Activated CD8-positive, alpha-beta T cell treated with anti-CD3 and anti-CD28 coated beads, Interleukin-2, amount 10 ng/mL, durations not matched to agents 7 days and 5 days (primary cell): ENCODE measurements around the gene GTF2A1. TPM values are rescaled to one million over a fixed set of nuclear protein-coding genes. Genes with fewer than 3 reads are reported as not detected.

ENCODE experiments used
- ATAC-seq: fragments of 150-1000 bp; cut with Tn5 transposase; one replicate; pipeline ENCODE4 v1.10.0; 2021; ENCODE audit warnings: moderate library complexity
- CTCF ChIA-PET: fragments of 350-600 bp; sonication (Branson Sonifier 250); formaldehyde crosslinking; loops from one replicate; lab custom pipeline; 2021; ENCODE audit warnings: antibody characterized with exemption; lab: Charles Lee
- POLR2A ChIA-PET: fragments of 350-600 bp; sonication (Branson Sonifier 250); formaldehyde crosslinking; loops from one replicate; lab custom pipeline; 2021; ENCODE audit warnings: antibody characterized with exemption; lab: Charles Lee
- DNase-seq: peaks from one replicate; pipeline ENCODE4 v3.0.0-alpha.2; 2020
- H3K27ac Mint-ChIP-seq: one replicate; pipeline ENCODE4 v1.8.0; 2021; ENCODE audit warnings: mild to moderate bottlenecking, mixed read lengths
- H3K27me3 Mint-ChIP-seq: one replicate; pipeline ENCODE4 v1.8.0; 2021; ENCODE audit warnings: low read depth, mixed read lengths
- H3K36me3 Mint-ChIP-seq: one replicate; pipeline ENCODE4 v1.8.0; 2021; ENCODE audit warnings: low read depth, mixed read lengths
- H3K4me1 Mint-ChIP-seq: one replicate; pipeline ENCODE4 v1.8.0; 2021; ENCODE audit warnings: low read depth, mixed read lengths
- H3K4me3 Mint-ChIP-seq: one replicate; pipeline ENCODE4 v1.8.0; 2021; ENCODE audit warnings: mild to moderate bottlenecking, mixed read lengths
- H3K9me3 Mint-ChIP-seq: one replicate; pipeline ENCODE4 v1.8.0; 2022; ENCODE audit warnings: mixed read lengths; ENCODE audit not compliant: insufficient read depth
- total RNA-seq, 2 experiments: library from RNA; stranded (reverse); gene quantifications; one replicate each; pipeline ENCODE4 v1.2.3, GENCODE V29; 2021

GTF2A1 gene
- total RNA-seq: 10 to 100 TPM; 33.6 to 33.7 TPM

- H3K4me3 Mint-ChIP-seq: peak within 1 kb of the TSS; percentile 97
- no peaks in the 10 kb centered on the region for H3K9me3 Mint-ChIP-seq
- H3K36me3 Mint-ChIP-seq: peaks cover 21% of the 10 kb centered on the region
- ATAC-seq (peak; percentile 80), DNase-seq (peak; percentile 94)
- ChIA-PET CTCF (interaction anchor here (0.7 to 1.0 kb wide), 3 partner anchors 51 to 280 kb away, joined by 3 to 6 read pairs (median 6); partner anchors contain the start of gene CEP128), POLR2A (interaction anchor here (0.6 to 1.8 kb wide), 16 partner anchors 10 to 310 kb away, joined by 3 to 12 read pairs (median 4); partner anchors contain the start of gene CEP128)
- H3K27ac Mint-ChIP-seq: peak within 1 kb of the TSS; percentile 98
- H3K4me1 Mint-ChIP-seq: peaks cover 31% of the 10 kb centered on the region
- H3K27me3 Mint-ChIP-seq: peaks cover 2% of the 10 kb centered on the region
Measured at GRCh38 chr14:81220830-81221578, at the start of gene GTF2A1. Gene GTF2A1 (minus strand): TSS chr14:81220959. CDS start chr14:81220518, 441 bp downstream.

GRCh38 chr14:81269979-81270375 lies 49.2 kb upstream of the GTF2A1 start:
- Mint-ChIP-seq H3K27me3 (peaks cover 27% of the 10 kb centered on the region), H3K4me3 (no peak overlapping the region), H3K27ac (no peak overlapping the region), H3K4me1 (peaks cover 9% of the 10 kb centered on the region), H3K9me3 (no peaks in the 10 kb centered on the region), H3K36me3 (no peaks in the 10 kb centered on the region)
- ATAC-seq (no peak), DNase-seq (no peak)
- ChIA-PET CTCF (interaction anchor here (0.6 to 6.9 kb wide), 10 partner anchors 9 to 255 kb away, joined by 3 to 71 read pairs (median 4); no protein-coding TSS in a partner anchor), POLR2A (no interaction called here)

DNA sequence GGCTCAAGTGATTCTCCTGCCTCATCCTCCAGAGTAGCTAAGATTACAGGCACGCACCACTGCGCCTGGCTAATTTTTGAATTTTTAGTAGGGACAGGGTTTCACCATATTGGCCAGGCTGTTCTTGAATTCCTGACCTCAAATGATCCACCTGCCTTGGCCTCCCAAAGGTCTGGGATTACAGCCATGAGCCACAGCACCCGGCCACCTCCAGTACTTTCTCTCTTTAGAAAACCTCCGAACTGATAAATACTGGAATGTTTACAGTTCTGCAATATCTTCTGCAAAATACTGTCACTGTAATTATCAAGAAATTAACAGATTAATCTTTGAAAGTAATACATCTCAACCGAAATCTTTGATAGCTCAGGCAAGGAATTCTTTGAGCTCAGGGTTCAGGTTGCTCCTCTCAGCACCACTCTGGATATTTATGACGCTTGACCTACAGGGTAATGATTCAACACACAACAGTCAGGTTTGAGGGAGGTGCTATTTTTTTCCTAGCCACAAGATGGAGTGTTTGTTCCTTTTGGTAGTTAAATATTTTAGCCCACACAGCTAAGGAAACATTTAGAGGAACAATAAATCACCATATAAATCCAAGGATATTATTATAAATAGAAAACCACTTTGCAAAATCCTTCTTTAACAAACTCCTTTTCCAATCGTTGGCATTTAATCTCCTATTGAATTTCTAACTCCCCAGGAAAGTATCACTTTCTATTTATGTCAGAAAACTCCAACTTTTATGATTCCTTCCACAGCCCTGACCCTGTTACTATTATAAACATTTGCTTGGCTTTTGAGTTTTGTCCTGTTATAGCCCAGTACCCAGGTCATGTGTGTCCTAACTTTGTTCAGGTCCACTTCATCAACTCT lies 48.6 kb upstream of the GTF2A1 start:
- H3K4me3 Mint-ChIP-seq: no peak overlapping the region
- H3K27ac Mint-ChIP-seq: no peak overlapping the region
- H3K27me3 Mint-ChIP-seq: peaks cover 27% of the 10 kb centered on the region
- no peaks in the 10 kb centered on the region for H3K9me3 Mint-ChIP-seq
- DNase-seq (peak; percentile 39), ATAC-seq (peak; percentile 70)
- no peaks in the 10 kb centered on the region for H3K36me3 Mint-ChIP-seq
- POLR2A ChIA-PET: no interaction called here
- CTCF ChIA-PET: interaction anchor here (0.6 to 6.9 kb wide), 12 partner anchors 9 to 297 kb away, joined by 3 to 71 read pairs (median 4); no protein-coding TSS in a partner anchor
- H3K4me1 Mint-ChIP-seq: peaks cover 9% of the 10 kb centered on the region

DNA sequence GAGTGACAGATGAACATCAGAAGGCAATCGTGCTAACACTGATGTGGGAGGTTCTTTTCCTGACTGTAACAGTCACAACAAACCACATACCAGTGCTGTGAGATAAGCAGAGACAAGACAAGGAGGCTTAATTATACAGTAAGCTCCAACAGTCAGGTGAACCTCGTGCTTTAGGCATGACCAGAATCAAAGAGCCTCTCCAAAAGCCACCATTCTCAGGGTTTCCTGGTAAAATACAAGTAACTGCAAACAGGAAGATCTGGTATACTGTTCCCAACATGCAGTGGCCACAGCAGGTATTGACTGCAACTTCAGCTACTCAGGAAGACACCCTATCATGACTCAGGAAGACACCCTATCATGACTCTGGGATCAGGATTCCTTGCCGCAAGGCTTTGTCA lies 47.3 kb upstream of the GTF2A1 start:
- ATAC-seq (peak; percentile 51), DNase-seq (no peak)
- no peaks in the 10 kb centered on the region for H3K9me3 Mint-ChIP-seq
- ChIA-PET CTCF (interaction anchor here (1.4 to 6.9 kb wide), 5 partner anchors 14 to 197 kb away, joined by 3 to 71 read pairs (median 13); no protein-coding TSS in a partner anchor), POLR2A (no interaction called here)
- H3K4me1 Mint-ChIP-seq: peaks cover 9% of the 10 kb centered on the region
- H3K27me3 Mint-ChIP-seq: peaks cover 32% of the 10 kb centered on the region
- no peak overlapping the region for H3K27ac Mint-ChIP-seq
- H3K36me3 Mint-ChIP-seq: no peaks in the 10 kb centered on the region
- H3K4me3 Mint-ChIP-seq: no peak overlapping the region

DNA sequence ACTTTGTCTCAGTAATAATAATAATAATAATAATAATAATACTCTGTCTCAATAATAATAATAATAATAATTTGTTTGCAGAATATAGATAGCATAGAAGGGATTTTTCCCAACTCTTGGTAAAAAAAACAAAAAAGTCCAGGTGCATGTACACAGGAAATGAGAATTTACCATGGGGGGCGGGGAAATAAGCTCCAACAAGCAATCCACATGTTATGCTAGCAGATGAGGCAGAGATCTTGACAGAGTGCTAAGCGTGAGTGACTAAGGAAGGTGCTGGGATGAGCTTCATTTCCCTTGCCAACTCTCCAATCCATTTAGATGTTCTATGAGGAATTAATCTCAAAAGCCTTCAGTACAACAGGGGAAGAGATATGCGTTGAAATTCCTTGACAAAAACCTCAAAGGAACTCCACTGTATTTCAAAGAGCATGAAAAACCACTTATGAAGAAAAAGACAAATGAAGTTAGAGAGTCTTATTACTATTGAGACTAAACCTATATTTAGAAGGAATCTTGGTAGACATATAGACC lies 44.9 kb upstream of the GTF2A1 start:
- no peaks in the 10 kb centered on the region for H3K9me3 Mint-ChIP-seq
- no peaks in the 10 kb centered on the region for H3K36me3 Mint-ChIP-seq
- CTCF ChIA-PET: interaction anchor here (1.0 to 1.8 kb wide), 6 partner anchors 12 to 199 kb away, joined by 3 to 5 read pairs (median 4); no protein-coding TSS in a partner anchor
- ATAC-seq: no peak
- no peak overlapping the region for H3K27ac Mint-ChIP-seq
- H3K4me1 Mint-ChIP-seq: peaks cover 9% of the 10 kb centered on the region
- H3K27me3 Mint-ChIP-seq: peaks cover 40% of the 10 kb centered on the region
- POLR2A ChIA-PET: interaction anchor here (0.7 kb wide), 1 partner anchor 23 kb away, joined by 3 read pairs; no protein-coding TSS in a partner anchor
- H3K4me3 Mint-ChIP-seq: no peak overlapping the region
- no peak for DNase-seq

GRCh38 chr14:81264671-81265070 lies 43.9 kb upstream of the GTF2A1 start:
- no peaks in the 10 kb centered on the region for H3K36me3 Mint-ChIP-seq
- ChIA-PET POLR2A (no interaction called here), CTCF (no interaction called here)
- H3K4me1 Mint-ChIP-seq: peaks cover 9% of the 10 kb centered on the region
- no peak for ATAC-seq
- H3K4me3 Mint-ChIP-seq: no peak overlapping the region
- no peak for DNase-seq
- no peak overlapping the region for H3K27ac Mint-ChIP-seq
- H3K9me3 Mint-ChIP-seq: no peaks in the 10 kb centered on the region
- peaks cover 40% of the 10 kb centered on the region for H3K27me3 Mint-ChIP-seq

- Mint-ChIP-seq H3K27me3 (peaks cover 38% of the 10 kb centered on the region), H3K4me3 (no peak overlapping the region), H3K4me1 (peaks cover 9% of the 10 kb centered on the region), H3K36me3 (no peaks in the 10 kb centered on the region), H3K9me3 (no peaks in the 10 kb centered on the region), H3K27ac (no peak overlapping the region)
- CTCF ChIA-PET: interaction anchor here (1.5 kb wide), 1 partner anchor 201 kb away, joined by 3 read pairs; no protein-coding TSS in a partner anchor
- DNase-seq (no peak), ATAC-seq (no peak)
- POLR2A ChIA-PET: no interaction called here
Measured at GRCh38 chr14:81263777-81264410, 43.1 kb upstream of the GTF2A1 start.

DNA sequence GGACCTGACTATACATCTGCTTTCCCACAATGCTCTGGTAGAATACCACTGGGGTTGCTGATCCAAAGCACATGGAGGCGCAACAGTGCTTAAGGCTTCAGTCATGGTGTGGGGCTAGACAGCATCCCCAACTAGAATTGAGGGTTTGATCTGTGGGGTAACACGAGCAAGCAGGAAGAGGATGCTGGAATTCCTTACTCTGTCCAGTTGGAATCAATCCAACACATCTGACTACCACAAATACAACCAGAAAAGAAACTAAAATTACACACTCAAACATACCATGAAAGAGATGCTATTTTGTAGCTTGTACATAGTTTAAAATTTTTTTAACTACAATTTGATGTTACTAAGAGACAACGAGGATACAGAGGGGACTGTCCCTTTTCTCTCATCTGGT lies 40.4 kb upstream of the GTF2A1 start:
- no peaks in the 10 kb centered on the region for H3K36me3 Mint-ChIP-seq
- POLR2A ChIA-PET: no interaction called here
- ATAC-seq (no peak), DNase-seq (no peak)
- no peak overlapping the region for H3K27ac Mint-ChIP-seq
- no peaks in the 10 kb centered on the region for H3K4me1 Mint-ChIP-seq
- CTCF ChIA-PET: no interaction called here
- peaks cover 17% of the 10 kb centered on the region for H3K27me3 Mint-ChIP-seq
- H3K9me3 Mint-ChIP-seq: no peaks in the 10 kb centered on the region
- H3K4me3 Mint-ChIP-seq: no peak overlapping the region

DNA sequence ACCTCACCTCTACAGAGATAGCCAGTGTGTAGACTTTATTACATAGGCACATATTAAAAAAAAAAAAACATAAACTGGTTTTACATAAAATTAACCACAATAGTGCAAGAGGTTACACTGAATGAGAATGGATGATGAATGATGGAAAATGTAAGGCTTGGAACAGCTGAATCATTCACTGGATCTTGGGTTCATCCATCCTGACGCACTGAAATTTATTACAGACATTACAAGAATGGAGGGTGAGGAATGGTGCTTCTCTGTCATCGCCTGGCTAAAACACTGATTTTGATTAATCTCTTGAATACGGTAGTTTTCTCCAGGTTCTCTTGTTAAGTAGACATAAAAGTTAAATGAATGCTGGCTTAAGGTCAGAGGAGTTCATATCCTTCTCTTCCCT lies 40.0 kb upstream of the GTF2A1 start:
- Mint-ChIP-seq H3K27ac (no peak overlapping the region), H3K4me1 (no peaks in the 10 kb centered on the region), H3K27me3 (peaks cover 16% of the 10 kb centered on the region), H3K9me3 (no peaks in the 10 kb centered on the region), H3K4me3 (no peak overlapping the region), H3K36me3 (no peaks in the 10 kb centered on the region)
- POLR2A ChIA-PET: no interaction called here
- CTCF ChIA-PET: interaction anchor here (1.8 kb wide), 1 partner anchor 204 kb away, joined by 8 read pairs; no protein-coding TSS in a partner anchor
- DNase-seq (no peak), ATAC-seq (no peak)

GRCh38 chr14:81256289-81256960 lies 35.7 kb upstream of the GTF2A1 start:
- CTCF ChIA-PET: no interaction called here
- Mint-ChIP-seq H3K27ac (no peak overlapping the region), H3K9me3 (no peaks in the 10 kb centered on the region), H3K4me3 (no peak overlapping the region), H3K27me3 (peaks cover 3% of the 10 kb centered on the region), H3K36me3 (no peaks in the 10 kb centered on the region), H3K4me1 (no peaks in the 10 kb centered on the region)
- POLR2A ChIA-PET: no interaction called here
- DNase-seq (no peak), ATAC-seq (no peak)
